ENCODE data around the gene TOMM20.

Gene TOMM20

GRCh38 chr1:235156740-235157139, 28.1 kb upstream of the TOMM20 start:
- H3K27ac ChIP-seq: no peak overlapping the region
- H3K27me3 ChIP-seq (ENCODE audit: insufficient read depth, low read depth, severe bottlenecking): no peaks in the 10 kb centered on the region
- H3K36me3 ChIP-seq: peaks cover 81% of the 10 kb centered on the region
- no peak for DNase-seq
- H3K9me3 ChIP-seq (ENCODE audit: severe bottlenecking): no peaks in the 10 kb centered on the region
- no peak overlapping the region for H3K4me3 ChIP-seq (ENCODE audit: low read depth, low read length)
- TF ChIP-seq, protein P1, sequence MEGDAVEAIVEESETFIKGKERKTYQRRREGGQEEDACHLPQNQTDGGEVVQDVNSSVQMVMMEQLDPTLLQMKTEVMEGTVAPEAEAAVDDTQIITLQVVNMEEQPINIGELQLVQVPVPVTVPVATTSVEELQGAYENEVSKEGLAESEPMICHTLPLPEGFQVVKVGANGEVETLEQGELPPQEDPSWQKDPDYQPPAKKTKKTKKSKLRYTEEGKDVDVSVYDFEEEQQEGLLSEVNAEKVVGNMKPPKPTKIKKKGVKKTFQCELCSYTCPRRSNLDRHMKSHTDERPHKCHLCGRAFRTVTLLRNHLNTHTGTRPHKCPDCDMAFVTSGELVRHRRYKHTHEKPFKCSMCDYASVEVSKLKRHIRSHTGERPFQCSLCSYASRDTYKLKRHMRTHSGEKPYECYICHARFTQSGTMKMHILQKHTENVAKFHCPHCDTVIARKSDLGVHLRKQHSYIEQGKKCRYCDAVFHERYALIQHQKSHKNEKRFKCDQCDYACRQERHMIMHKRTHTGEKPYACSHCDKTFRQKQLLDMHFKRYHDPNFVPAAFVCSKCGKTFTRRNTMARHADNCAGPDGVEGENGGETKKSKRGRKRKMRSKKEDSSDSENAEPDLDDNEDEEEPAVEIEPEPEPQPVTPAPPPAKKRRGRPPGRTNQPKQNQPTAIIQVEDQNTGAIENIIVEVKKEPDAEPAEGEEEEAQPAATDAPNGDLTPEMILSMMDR (IDR thresholded peaks at IDR 0.05; ENCODE audit: low read depth, low read length): no peak

GRCh38 chr1:235156265-235156664, 27.6 kb upstream of the TOMM20 start:
- DNase-seq: no peak
- no peak overlapping the region for H3K4me3 ChIP-seq (ENCODE audit: low read depth, low read length)
- H3K27me3 ChIP-seq (ENCODE audit: insufficient read depth, low read depth, severe bottlenecking): no peaks in the 10 kb centered on the region
- TF ChIP-seq, protein P1 (IDR thresholded peaks at IDR 0.05; ENCODE audit: low read depth, low read length): no peak
- peaks cover 86% of the 10 kb centered on the region for H3K36me3 ChIP-seq
- no peak overlapping the region for H3K27ac ChIP-seq
- H3K9me3 ChIP-seq (ENCODE audit: severe bottlenecking): no peaks in the 10 kb centered on the region

DNA sequence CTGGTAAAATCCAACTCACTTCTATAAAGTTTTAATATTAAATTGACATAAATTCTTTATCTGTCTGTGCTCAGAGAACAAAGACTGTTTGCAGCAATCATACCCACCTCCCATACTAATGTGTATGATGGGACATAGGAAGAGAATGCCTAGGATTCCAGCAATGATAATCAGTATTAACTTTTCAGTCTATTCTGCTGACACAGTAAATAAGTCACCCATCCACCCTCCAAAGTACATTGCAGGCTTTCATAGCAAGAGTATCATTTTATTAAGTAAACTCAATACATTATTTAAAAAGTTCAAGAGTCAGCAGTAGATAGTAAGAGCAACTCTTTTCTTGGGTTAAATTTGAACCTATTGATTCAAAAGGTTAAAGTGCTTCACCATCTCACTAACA, 23.6 kb upstream of the TOMM20 start:
- no peak overlapping the region for H3K27ac ChIP-seq
- no peak overlapping the region for H3K4me3 ChIP-seq (ENCODE audit: low read depth, low read length)
- peaks cover 90% of the 10 kb centered on the region for H3K36me3 ChIP-seq
- TF ChIP-seq, protein P1 (IDR thresholded peaks at IDR 0.05; ENCODE audit: low read depth, low read length): no peak
- H3K27me3 ChIP-seq (ENCODE audit: insufficient read depth, low read depth, severe bottlenecking): no peaks in the 10 kb centered on the region
- no peaks in the 10 kb centered on the region for H3K9me3 ChIP-seq (ENCODE audit: severe bottlenecking)
- DNase-seq: no peak

DNA sequence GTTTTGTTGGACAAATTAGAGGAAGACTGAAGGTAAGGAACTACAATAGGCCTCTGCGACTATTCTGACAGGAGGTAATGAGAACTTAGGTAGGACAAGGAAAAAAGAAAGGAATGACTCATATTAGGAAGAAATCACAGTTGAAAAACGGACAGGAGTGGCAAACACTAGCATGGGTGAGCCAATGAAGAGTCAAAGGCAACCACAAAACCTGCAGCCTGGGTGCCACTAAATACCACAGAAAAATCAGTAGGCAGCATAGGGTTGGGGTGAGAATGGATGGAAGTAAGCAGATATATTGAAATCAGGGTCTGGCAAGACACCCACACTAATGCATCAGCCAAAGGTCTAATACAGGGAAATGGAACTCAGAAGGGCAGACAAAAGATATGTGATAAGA, 22.4 kb upstream of the TOMM20 start:
- no peaks in the 10 kb centered on the region for H3K27me3 ChIP-seq (ENCODE audit: insufficient read depth, low read depth, severe bottlenecking)
- no peaks in the 10 kb centered on the region for H3K9me3 ChIP-seq (ENCODE audit: severe bottlenecking)
- no peak for DNase-seq
- TF ChIP-seq, protein P1 (IDR thresholded peaks at IDR 0.05; ENCODE audit: low read depth, low read length): no peak
- H3K36me3 ChIP-seq: peaks cover 90% of the 10 kb centered on the region
- no peak overlapping the region for H3K27ac ChIP-seq
- no peak overlapping the region for H3K4me3 ChIP-seq (ENCODE audit: low read depth, low read length)

DNA sequence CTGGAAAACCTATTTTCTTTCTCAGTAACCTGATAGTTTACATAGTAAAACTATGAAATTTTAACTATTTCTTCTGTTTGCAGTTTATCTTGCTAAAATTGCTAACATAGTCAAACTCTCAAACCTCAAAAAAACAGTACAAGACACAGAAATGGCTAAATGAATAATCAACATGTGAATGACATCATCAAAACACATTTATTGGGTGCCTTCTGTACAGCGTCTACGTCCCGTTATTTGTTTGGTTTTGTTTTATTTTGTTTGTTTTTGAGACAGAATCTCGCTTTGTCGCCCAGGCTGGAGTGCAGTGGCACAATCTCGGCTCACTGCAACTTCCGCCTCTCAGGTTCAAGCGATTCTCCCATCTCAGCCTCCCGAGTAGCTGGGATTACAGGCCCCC, 21.2 kb upstream of the TOMM20 start:
- TF ChIP-seq, protein P1 (IDR thresholded peaks at IDR 0.05; ENCODE audit: low read depth, low read length): no peak
- H3K27ac ChIP-seq: no peak overlapping the region
- no peaks in the 10 kb centered on the region for H3K27me3 ChIP-seq (ENCODE audit: insufficient read depth, low read depth, severe bottlenecking)
- no peak for DNase-seq
- peaks cover 96% of the 10 kb centered on the region for H3K36me3 ChIP-seq
- H3K4me3 ChIP-seq (ENCODE audit: low read depth, low read length): no peak overlapping the region
- H3K9me3 ChIP-seq (ENCODE audit: severe bottlenecking): no peaks in the 10 kb centered on the region

- Histone ChIP-seq H3K36me3 (peaks cover 94% of the 10 kb centered on the region), H3K27ac (no peak overlapping the region), H3K9me3 (ENCODE audit: severe bottlenecking) (no peaks in the 10 kb centered on the region), H3K27me3 (ENCODE audit: insufficient read depth, low read depth, severe bottlenecking) (no peaks in the 10 kb centered on the region), H3K4me3 (ENCODE audit: low read depth, low read length) (no peak overlapping the region)
- TF ChIP-seq, protein P1 (IDR thresholded peaks at IDR 0.05; ENCODE audit: low read depth, low read length): no peak
- DNase-seq: no peak
Measured at GRCh38 chr1:235147269-235147668, 18.6 kb upstream of the TOMM20 start.

All from WERI-Rb-1 (cell line).